ENCODE results near the gene ZNF277. TPM values are rescaled to one million over a fixed set of nuclear protein-coding genes. Genes with fewer than 3 reads are reported as not detected.
A peak's percentile ranks its signal among the peaks of the same experiment; 100 is the strongest.

ZNF277 gene
- polyA plus RNA-seq, 2 of the 4 experiments (the other 2 are of a cell fraction): 23.4 to 31.9 TPM

- POLR2A ChIA-PET: interaction anchor here (1.2 kb wide), 1 partner anchor 47 kb away, joined by 4 read pairs; the partner anchor contains the start of gene ZNF277
- TF ChIP-seq FOSL2 (IDR thresholded peaks at IDR 0.05) (0 out of 2 replicates have a peak, but pooled peaks have one; percentile 41), FOSL2 (CRISPR knock-in tag; IDR thresholded peaks at IDR 0.05) (peak; percentile 67), MAZ (IDR thresholded peaks at IDR 0.05; ENCODE audit: borderline replicate concordance, low read depth, low read length) (no peak)
- DNase-seq (ENCODE audit: low read depth in 1 of 2, low spot score in 1 of 2): peak; percentile 22 to 44
Measured at GRCh38 chr7:112160130-112160770, 46.2 kb upstream of the ZNF277 start.

DNA sequence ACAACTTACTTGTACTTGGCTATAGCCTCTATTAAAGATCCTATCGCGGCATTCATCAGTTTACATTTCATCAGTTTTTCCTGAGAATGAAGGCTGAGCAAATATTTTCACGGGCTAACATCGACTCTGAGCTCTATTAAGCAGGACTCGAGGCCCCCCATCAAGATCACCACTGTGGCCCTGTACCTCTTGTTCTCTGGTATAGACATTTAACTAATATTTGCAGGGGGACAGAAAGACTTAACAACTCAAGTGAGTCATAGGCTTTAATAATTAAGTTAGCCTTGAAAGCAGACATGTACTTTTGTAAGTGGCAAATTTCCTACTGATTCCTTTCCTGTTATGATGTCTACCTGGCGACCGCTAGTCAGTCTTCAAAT, 45.7 kb upstream of the ZNF277 start:
- DNase-seq (ENCODE audit: low read depth in 1 of 2, low spot score in 1 of 2) (peak in 1 of 2 experiments; percentile 10), FAIRE-seq (no peak), ATAC-seq (peak; percentile 16 to 41; a peak in 3 of 6 replicates)
- ChIA-PET CTCF (interaction anchor here (0.9 to 1.5 kb wide), 3 partner anchors 12 to 419 kb away, joined by 3 read pairs; no protein-coding TSS in a partner anchor), POLR2A (interaction anchor here (1.2 kb wide), 1 partner anchor 46 kb away, joined by 4 read pairs; the partner anchor contains the start of gene ZNF277)
- TF ChIP-seq, protein P1, sequence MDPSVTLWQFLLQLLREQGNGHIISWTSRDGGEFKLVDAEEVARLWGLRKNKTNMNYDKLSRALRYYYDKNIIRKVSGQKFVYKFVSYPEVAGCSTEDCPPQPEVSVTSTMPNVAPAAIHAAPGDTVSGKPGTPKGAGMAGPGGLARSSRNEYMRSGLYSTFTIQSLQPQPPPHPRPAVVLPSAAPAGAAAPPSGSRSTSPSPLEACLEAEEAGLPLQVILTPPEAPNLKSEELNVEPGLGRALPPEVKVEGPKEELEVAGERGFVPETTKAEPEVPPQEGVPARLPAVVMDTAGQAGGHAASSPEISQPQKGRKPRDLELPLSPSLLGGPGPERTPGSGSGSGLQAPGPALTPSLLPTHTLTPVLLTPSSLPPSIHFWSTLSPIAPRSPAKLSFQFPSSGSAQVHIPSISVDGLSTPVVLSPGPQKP (IDR thresholded peaks at IDR 0.05; ENCODE audit: low read depth, low read length): no peak
- TF ChIP-seq SMC3 (IDR thresholded peaks at IDR 0.05) (0 out of 3 replicates have a peak, but pooled peaks have one; percentile 14), MAFK (IDR thresholded peaks at IDR 0.05; ENCODE audit: partially characterized antibody) (no peak), USF2 (IDR thresholded peaks at IDR 0.05) (no peak), CHD2 (IDR thresholded peaks at IDR 0.05; ENCODE audit: low read length, partially characterized antibody) (no peak), KDM5A (IDR thresholded peaks at IDR 0.05) (no peak), GATA3 (IDR thresholded peaks at IDR 0.05; ENCODE audit: borderline replicate concordance) (peak; percentile 77), HEYL (CRISPR knock-in tag; IDR thresholded peaks at IDR 0.05) (no peak), CEBPB (IDR thresholded peaks at IDR 0.05) (peak in 1 of 2 experiments; percentile 8; a peak in 1 of 4 replicates), CBX8 (IDR thresholded peaks at IDR 0.05) (no peak), RFX5 (IDR thresholded peaks at IDR 0.05) (no peak), RAD21 (conservative IDR thresholded peaks at IDR 0.05 in 1 of 2, IDR thresholded peaks at IDR 0.05 in 1 of 2) (no peak), ZSCAN20 (CRISPR knock-in tag; IDR thresholded peaks at IDR 0.05) (no peak), JUN (IDR thresholded peaks at IDR 0.05) (no peak), FOSB (CRISPR knock-in tag; IDR thresholded peaks at IDR 0.05) (peak; percentile 26; the same call in 1 of the 2 replicates), EP300 (IDR thresholded peaks at IDR 0.05) (no peak; a peak in 1 of 5 replicates), KDM1A (IDR thresholded peaks at IDR 0.05; ENCODE audit: low read depth) (no peak), FOSL2 (IDR thresholded peaks at IDR 0.05) (no peak), FOSL2 (CRISPR knock-in tag; IDR thresholded peaks at IDR 0.05) (peak; percentile 22; the same call in 1 of the 2 replicates), TFCP2L1 (CRISPR knock-in tag; IDR thresholded peaks at IDR 0.05) (no peak)
- TF ChIP-seq, protein P2, sequence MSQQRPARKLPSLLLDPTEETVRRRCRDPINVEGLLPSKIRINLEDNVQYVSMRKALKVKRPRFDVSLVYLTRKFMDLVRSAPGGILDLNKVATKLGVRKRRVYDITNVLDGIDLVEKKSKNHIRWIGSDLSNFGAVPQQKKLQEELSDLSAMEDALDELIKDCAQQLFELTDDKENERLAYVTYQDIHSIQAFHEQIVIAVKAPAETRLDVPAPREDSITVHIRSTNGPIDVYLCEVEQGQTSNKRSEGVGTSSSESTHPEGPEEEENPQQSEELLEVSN (IDR thresholded peaks at IDR 0.05; ENCODE audit: borderline replicate concordance, low read depth): no peak
- peak overlapping the region; percentile 86 for H3K4me2 ChIP-seq
- no peaks in the 10 kb centered on the region for H3K9me3 ChIP-seq
- peak overlapping the region; percentile 23 for H3K4me3 ChIP-seq
- 10% methylated on average over 7 of the region's 7 CpGs for WGBS (ENCODE audit: missing lambda C conversion rate)
- peaks cover 60% of the 10 kb centered on the region for H3K4me1 ChIP-seq
- H3K27ac ChIP-seq: peak overlapping the region; percentile 86 to 87

More at GRCh38 chr7:112160130-112160770, 46.2 kb upstream of the ZNF277 start:
- WGBS (ENCODE audit: missing lambda C conversion rate): 6% methylated on average over 2 of the region's 2 CpGs
- H3K4me3 ChIP-seq: peak overlapping the region; percentile 23
- FAIRE-seq (no peak), ATAC-seq (peak; percentile 83 to 85)
- H3K27ac ChIP-seq: peak overlapping the region; percentile 86 to 87
- H3K4me1 ChIP-seq: peaks cover 60% of the 10 kb centered on the region
- peak overlapping the region; percentile 86 for H3K4me2 ChIP-seq
- H3K9me3 ChIP-seq: no peaks in the 10 kb centered on the region
- CTCF ChIA-PET: interaction anchor here (1.0 to 1.5 kb wide), 2 partner anchors 13 to 418 kb away, joined by 3 read pairs; no protein-coding TSS in a partner anchor
